GM18907 (cell line): Measurements from ENCODE around the gene SEC14L6.

Experiments used
- ATAC-seq: cut with Tn5 transposase; IDR thresholded peaks from one replicate; pipeline ENCODE4 v1.9.1; 2021; ENCODE audit warnings: mild to moderate bottlenecking, moderate library complexity; ENCODE audit not compliant: unreplicated experiment

SEC14L6 gene

GRCh38 chr22:30500628-30501027 lies 45.9 kb downstream of the SEC14L6 start:
- ATAC-seq = no peak

GRCh38 chr22:30497466-30498150 lies 48.9 kb downstream of the SEC14L6 start:
- ATAC-seq = no peak

- no peak for ATAC-seq
Observed at GRCh38 chr22:30495041-30495784, 51.3 kb downstream of the SEC14L6 start.

GRCh38 chr22:30492144-30492543 lies 54.4 kb downstream of the SEC14L6 start:
- no peak for ATAC-seq

GRCh38 chr22:30491381-30491780 lies 55.2 kb downstream of the SEC14L6 start:
- no peak for ATAC-seq

- no peak for ATAC-seq
Observed at GRCh38 chr22:30490399-30490798, 56.1 kb downstream of the SEC14L6 start.

- no peak for ATAC-seq
Observed at GRCh38 chr22:30488121-30488520, 58.4 kb downstream of the SEC14L6 start.

GRCh38 chr22:30486661-30487115 lies 59.9 kb downstream of the SEC14L6 start:
- no peak for ATAC-seq

GRCh38 chr22:30486118-30486517 lies 60.4 kb downstream of the SEC14L6 start:
- ATAC-seq = no peak

GRCh38 chr22:30485362-30485988 lies 61.1 kb downstream of the SEC14L6 start:
- ATAC-seq = peak; percentile 51

GRCh38 chr22:30483169-30483568 lies 63.4 kb downstream of the SEC14L6 start:
- ATAC-seq = no peak

GRCh38 chr22:30481711-30482110 lies 64.8 kb downstream of the SEC14L6 start:
- ATAC-seq = no peak

GRCh38 chr22:30479981-30480380 lies 66.6 kb downstream of the SEC14L6 start:
- ATAC-seq = no peak

GRCh38 chr22:30474683-30475424 lies 71.7 kb downstream of the SEC14L6 start:
- no peak for ATAC-seq

GRCh38 chr22:30474121-30474520 lies 72.4 kb downstream of the SEC14L6 start:
- no peak for ATAC-seq

- ATAC-seq = no peak
Observed at GRCh38 chr22:30472994-30473720, 73.4 kb downstream of the SEC14L6 start.
